OCI-LY3 (cell line): Measurements from ENCODE around the gene SPOCK1.
A peak's percentile ranks its signal among the peaks of the same experiment; 100 is the strongest.

ENCODE experiments used
- H2AFZ ChIP-seq: fragments of 200-600, 300-600 bp; shearing (Covaris generic); 2 replicates; pipeline ENCODE4 v1.6.0; 2014; ENCODE audit warnings: antibody characterized with exemption, low read depth, low read length
- H3K27ac ChIP-seq: fragments of 200-600, 300-600 bp; sonication (generic); 2 replicates; pipeline ENCODE4 v1.5.1; 2014; ENCODE audit warnings: mild to moderate bottlenecking, low read length, moderate library complexity, mixed read lengths
- H3K27me3 ChIP-seq: fragments of 200-600, 300-600 bp; sonication (generic); 2 replicates; pipeline ENCODE4 v1.6.1; 2014; ENCODE audit warnings: low read depth, low read length, mixed read lengths
- H3K36me3 ChIP-seq: fragments of 200-600, 300-600 bp; sonication (generic); replicated peaks from 2 replicates; pipeline ENCODE3; 2014; ENCODE audit warnings: low read depth, low read length, mixed read lengths
- H3K4me1 ChIP-seq: fragments of 300-600, 200-600 bp; sonication (generic); 2 replicates; pipeline ENCODE4 v1.6.1; 2014; ENCODE audit warnings: low read length, mixed read lengths
- H3K4me2 ChIP-seq: fragments of 200-600, 300-600 bp; sonication (generic); 2 replicates; pipeline ENCODE4 v1.6.1; 2014; ENCODE audit warnings: low read length, mixed read lengths
- H3K4me3 ChIP-seq: fragments of 300-600, 200-600 bp; sonication (generic); 2 replicates; pipeline ENCODE4 v1.5.1; 2014; ENCODE audit warnings: antibody characterized with exemption, mild to moderate bottlenecking, low read length, moderate library complexity
- H3K79me2 ChIP-seq: fragments of 300-600, 200-600 bp; shearing (Covaris generic); 2 replicates; pipeline ENCODE4 v1.6.1; 2014; ENCODE audit warnings: mild to moderate bottlenecking, low read length, mixed read lengths
- H3K9ac ChIP-seq: fragments of 300-600, 200-600 bp; shearing (Covaris generic); 2 replicates; pipeline ENCODE4 v1.6.0; 2014; ENCODE audit warnings: mild to moderate bottlenecking, low read length, moderate library complexity
- H3K9me3 ChIP-seq: fragments of 200-600, 300-600 bp; shearing (Covaris generic); 2 replicates; pipeline ENCODE4 v1.6.1; 2014; ENCODE audit warnings: low read length, mixed read lengths; ENCODE audit not compliant: insufficient read depth
- H4K20me1 ChIP-seq: fragments of 200-600, 300-600 bp; sonication (generic); 2 replicates; pipeline ENCODE4 v1.6.1; 2016; ENCODE audit warnings: low read length, mixed read lengths; ENCODE audit not compliant: insufficient read depth
- EZH2phosphoT487 ChIP-seq: fragments of 200-600 bp; shearing (Covaris generic); IDR thresholded peaks from 2 replicates; pipeline ENCODE4 v1.6.1; 2018; ENCODE audit warnings: antibody characterized with exemption, mixed run types, low read depth
- TF ChIP-seq, protein P1 (sequence below): fragments of 200-600, 300-600 bp; sonication (generic); IDR thresholded peaks from 2 replicates; pipeline ENCODE4 v1.5.1; 2014; ENCODE audit warnings: antibody characterized with exemption, low read length, low read depth

SPOCK1 gene

DNA sequence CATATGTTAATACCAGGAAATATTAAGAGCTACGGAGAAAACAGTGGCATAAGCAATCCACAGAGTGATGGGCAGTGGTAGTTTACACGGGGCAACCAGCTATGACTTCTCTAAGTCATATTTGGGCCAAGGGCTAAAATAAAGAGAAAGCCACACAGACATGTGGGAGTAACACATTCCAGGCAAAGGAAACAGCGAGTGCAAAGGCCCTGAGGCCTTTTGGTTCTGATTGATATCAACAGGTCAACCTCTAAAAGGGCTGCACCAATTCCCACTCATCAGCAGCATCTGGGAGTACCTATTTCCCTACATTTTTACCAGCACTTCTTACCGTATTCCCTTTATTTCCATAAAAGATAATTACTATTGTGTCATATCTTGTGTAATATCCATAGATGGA, 173.4 kb downstream of the SPOCK1 start:
- Histone ChIP-seq H3K9ac (no peak overlapping the region), H3K79me2 (no peaks in the 10 kb centered on the region), H3K27me3 (no peaks in the 10 kb centered on the region), H3K4me2 (no peak overlapping the region), H3K4me1 (0 out of 2 replicates have a peak, but pooled peaks cover 3% of the 10 kb centered on the region), H4K20me1 (no peaks in the 10 kb centered on the region), H2AFZ (no peak overlapping the region), H3K9me3 (no peaks in the 10 kb centered on the region), H3K4me3 (no peak overlapping the region), H3K36me3 (no peaks in the 10 kb centered on the region), H3K27ac (no peak overlapping the region)
- TF ChIP-seq, protein P1, sequence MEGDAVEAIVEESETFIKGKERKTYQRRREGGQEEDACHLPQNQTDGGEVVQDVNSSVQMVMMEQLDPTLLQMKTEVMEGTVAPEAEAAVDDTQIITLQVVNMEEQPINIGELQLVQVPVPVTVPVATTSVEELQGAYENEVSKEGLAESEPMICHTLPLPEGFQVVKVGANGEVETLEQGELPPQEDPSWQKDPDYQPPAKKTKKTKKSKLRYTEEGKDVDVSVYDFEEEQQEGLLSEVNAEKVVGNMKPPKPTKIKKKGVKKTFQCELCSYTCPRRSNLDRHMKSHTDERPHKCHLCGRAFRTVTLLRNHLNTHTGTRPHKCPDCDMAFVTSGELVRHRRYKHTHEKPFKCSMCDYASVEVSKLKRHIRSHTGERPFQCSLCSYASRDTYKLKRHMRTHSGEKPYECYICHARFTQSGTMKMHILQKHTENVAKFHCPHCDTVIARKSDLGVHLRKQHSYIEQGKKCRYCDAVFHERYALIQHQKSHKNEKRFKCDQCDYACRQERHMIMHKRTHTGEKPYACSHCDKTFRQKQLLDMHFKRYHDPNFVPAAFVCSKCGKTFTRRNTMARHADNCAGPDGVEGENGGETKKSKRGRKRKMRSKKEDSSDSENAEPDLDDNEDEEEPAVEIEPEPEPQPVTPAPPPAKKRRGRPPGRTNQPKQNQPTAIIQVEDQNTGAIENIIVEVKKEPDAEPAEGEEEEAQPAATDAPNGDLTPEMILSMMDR = no peak
- no peak for TF ChIP-seq EZH2phosphoT487

DNA sequence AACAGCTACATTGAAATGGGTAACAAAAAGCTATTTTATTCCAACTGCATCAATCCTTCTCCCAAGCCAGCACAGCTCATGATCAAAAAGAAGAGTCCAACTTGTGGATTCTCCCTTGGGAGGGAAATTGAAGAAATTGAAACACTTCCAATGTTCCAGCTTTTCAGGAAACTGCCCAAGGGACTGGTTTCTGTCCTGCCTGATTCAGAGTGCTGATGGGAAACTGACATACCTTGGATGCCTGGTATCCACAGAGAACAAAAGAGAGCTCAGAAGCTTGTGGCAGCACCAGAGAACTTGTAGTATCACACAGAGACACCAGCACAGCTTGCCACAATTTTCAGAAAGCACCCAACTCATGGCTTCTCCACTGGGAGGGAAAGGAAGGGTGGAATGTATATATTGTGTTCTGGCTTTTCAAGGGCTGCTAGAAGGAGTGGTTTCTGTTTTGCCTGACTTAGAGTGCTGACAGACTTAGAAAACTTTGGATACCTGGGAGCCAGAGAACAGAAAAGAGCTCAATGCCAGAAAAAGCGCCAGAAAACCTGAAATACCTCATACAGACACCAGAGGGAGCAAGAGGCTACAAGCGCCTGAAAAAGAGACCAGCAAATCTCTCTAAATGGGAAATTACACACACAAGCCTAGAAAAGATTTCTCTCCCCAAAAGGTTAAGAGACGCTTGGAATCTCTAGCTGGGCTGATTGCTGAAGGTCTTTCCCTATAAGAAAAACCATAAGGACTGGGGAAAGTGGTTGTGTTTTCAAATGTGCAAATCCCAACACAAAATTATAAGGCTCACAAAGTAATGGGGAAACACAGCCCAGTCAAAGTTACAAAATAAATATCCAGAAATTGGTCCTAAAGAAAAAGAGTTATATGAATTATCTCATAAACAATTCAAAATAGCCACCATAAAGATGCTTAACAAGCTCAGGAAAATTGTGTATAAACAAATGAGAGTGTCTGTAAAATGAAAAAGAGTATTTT, 178.8 kb downstream of the SPOCK1 start:
- TF ChIP-seq, protein P1 = peak; percentile 60
- no peak for TF ChIP-seq EZH2phosphoT487
- Histone ChIP-seq H3K9me3 (no peaks in the 10 kb centered on the region), H3K4me2 (no peak overlapping the region), H3K79me2 (no peaks in the 10 kb centered on the region), H3K4me3 (no peak overlapping the region), H3K36me3 (no peaks in the 10 kb centered on the region), H2AFZ (no peak overlapping the region), H3K27me3 (peaks cover 8% of the 10 kb centered on the region), H3K27ac (no peak overlapping the region), H3K9ac (no peak overlapping the region), H3K4me1 (no peaks in the 10 kb centered on the region), H4K20me1 (no peaks in the 10 kb centered on the region)

DNA sequence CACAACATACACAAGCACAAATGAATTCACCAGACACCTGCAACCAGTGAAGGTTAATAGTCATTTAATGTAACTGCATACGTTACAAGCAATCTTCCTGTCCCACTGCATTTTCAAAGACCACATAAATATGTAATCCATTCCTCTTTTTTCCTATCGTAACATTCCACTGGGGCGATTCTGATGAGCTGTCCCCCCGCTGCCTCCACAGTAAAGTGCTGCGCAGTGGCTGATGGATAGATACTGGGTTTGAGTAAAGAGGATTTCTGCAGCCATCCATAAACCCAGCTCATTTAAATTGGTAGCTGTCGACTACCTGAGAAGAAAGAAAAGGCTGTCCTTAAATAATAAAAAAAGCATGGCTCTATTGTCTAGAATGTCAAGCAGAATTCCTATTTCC, 181.1 kb downstream of the SPOCK1 start:
- Histone ChIP-seq H3K4me3 (no peak overlapping the region), H2AFZ (no peak overlapping the region), H3K9me3 (no peaks in the 10 kb centered on the region), H3K79me2 (no peaks in the 10 kb centered on the region), H3K27me3 (peaks cover 8% of the 10 kb centered on the region), H3K4me2 (no peak overlapping the region), H4K20me1 (no peaks in the 10 kb centered on the region), H3K9ac (no peak overlapping the region), H3K27ac (no peak overlapping the region), H3K4me1 (no peaks in the 10 kb centered on the region), H3K36me3 (no peaks in the 10 kb centered on the region)
- TF ChIP-seq, protein P1 = no peak

DNA sequence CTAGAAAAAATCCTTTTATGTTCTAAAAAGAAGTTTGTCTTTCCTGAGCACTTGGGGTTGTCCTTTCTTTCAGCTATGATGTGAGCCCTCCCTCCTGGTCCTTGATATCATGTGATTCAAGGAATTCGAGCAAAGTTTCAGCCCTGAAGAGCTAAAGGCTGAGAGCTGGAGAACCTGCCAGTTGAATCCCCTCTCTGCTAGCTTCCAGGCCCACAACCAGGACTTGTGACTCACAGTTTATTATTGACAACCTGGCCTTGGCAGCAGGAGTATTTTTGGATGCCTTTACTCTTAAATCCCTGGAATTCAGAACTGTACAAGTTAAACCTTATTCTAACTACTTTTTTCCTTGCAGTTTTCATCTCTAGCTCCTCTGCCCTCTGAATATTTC, 182.8 kb downstream of the SPOCK1 start:
- no peaks in the 10 kb centered on the region for H3K9me3 ChIP-seq
- peaks cover 8% of the 10 kb centered on the region for H3K27me3 ChIP-seq
- no peaks in the 10 kb centered on the region for H3K4me1 ChIP-seq
- H4K20me1 ChIP-seq = no peaks in the 10 kb centered on the region
- H3K9ac ChIP-seq = no peak overlapping the region
- no peak for TF ChIP-seq EZH2phosphoT487
- TF ChIP-seq, protein P1 = no peak
- no peak overlapping the region for H3K4me3 ChIP-seq
- H3K27ac ChIP-seq = no peak overlapping the region
- no peaks in the 10 kb centered on the region for H3K36me3 ChIP-seq
- H2AFZ ChIP-seq = no peak overlapping the region
- H3K4me2 ChIP-seq = no peak overlapping the region
- no peaks in the 10 kb centered on the region for H3K79me2 ChIP-seq
